Skin epidermis (tissue), 12 donors: ENCODE data around the gene HAPLN3.

ENCODE experiments used
- H3K27ac ChIP-seq, 21 experiments: fragments of 200-600 bp; sonication (generic) in 11 of 21; one replicate each; pipeline ENCODE4 v1.5.0; 2020; ENCODE audit warnings: mild to moderate bottlenecking in 3 of 21, inconsistent platforms in 2 of 21, moderate library complexity in 2 of 21
- H3K4me3 ChIP-seq, 7 experiments: fragments of 200-600 bp; sonication (generic) in 2 of 7; one replicate each; pipeline ENCODE4 v1.5.0; 2020; ENCODE audit warnings: inconsistent platforms in 2 of 7, mild to moderate bottlenecking in 2 of 7, moderate library complexity in 1 of 7

Gene HAPLN3

DNA sequence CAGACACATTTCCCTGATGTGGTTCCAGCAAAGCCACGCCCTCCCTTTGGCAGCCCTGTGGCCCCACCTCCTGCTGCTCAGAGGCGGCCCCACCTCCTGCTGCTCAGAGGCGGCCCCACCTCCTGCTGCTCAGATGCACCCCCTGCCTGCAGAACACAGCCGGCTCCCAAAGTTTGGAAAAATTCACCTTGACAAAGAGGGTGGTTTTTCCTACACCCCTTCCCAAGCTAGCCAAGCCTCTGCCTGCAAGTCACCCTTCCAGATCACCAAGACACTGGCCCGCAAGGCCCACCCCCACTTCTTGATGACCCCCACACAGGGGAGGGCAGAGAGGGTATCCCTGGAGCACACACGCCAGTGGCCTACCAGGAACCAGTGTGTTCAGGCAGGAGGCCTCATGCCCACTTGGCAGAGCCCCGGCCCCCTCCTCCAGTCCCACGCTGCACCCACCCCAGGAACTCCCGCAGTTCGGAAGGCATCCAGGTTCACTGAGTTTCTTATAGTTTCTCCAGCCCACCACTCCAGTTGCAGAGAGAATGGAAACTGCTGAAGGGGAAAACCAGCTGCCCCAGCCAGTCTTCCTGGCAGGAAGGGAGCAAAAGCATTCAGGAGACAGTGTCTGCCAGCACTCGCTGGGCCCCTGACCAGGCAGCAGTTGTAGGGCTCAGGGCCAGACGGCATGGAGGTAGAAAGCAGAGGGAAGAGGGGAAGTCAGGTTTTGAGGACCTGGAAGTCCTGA, 2.3 kb upstream of the HAPLN3 start:
- Histone ChIP-seq H3K27ac (peak overlapping the region in 12 of 21 experiments; percentile 9 to 73 (median 50)), H3K4me3 (no peak overlapping the region)

DNA sequence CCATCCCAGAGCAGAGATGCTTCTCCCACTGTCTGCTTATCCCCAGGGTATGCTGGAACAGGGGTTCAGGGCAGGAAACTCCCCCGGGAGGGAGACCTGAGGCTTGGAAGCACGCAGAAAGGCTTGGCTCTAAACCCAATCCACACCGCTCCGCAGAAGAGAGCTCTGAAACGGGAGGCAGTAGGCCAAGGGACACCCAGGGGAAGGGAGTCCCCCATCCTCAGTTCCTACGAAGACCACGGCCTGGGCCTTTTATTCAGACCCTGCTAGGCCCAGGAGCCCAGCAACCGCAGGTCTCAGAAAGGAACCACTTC, 1.8 kb upstream of the HAPLN3 start:
- Histone ChIP-seq H3K27ac (peak overlapping the region in 12 of 21 experiments; percentile 18 to 73 (median 48)), H3K4me3 (no peak overlapping the region)

DNA sequence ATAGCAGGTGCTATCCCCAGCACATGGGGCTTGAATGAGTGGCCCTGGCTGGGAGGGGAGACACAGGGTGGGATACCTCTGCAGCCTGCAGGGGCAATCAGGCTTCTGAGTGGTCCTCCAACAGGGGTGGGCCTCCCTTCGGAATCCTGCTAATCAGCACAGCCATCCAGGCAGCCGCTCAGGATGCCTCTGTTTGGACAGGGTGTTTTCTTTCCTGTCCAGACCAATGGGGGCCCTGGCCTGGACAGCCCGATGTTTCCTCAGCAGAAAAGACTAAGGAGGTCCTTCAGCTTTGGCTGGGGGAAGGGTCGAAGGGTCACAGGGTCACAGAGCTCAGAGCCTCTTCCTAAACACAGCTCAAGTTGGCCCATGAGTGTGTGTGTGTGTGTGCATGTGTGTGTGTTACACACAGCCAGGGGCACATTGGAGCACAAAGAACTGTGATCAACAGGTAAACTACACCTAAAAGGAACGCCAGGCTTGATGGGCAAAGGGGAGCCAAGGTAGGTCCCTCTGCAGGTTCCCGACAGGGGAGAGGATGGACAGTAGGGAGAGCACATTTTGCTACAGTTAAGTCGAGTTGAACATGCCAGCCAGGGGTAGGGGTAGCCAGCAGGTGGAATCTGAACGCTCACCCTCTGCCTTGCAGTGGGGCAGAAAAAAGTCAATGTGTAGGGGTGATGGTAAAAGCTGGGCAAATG, 1.1 kb upstream of the HAPLN3 start:
- no peak overlapping the region for H3K4me3 ChIP-seq
- H3K27ac ChIP-seq: peak overlapping the region in 11 of 21 experiments; percentile 18 to 73 (median 48)

DNA sequence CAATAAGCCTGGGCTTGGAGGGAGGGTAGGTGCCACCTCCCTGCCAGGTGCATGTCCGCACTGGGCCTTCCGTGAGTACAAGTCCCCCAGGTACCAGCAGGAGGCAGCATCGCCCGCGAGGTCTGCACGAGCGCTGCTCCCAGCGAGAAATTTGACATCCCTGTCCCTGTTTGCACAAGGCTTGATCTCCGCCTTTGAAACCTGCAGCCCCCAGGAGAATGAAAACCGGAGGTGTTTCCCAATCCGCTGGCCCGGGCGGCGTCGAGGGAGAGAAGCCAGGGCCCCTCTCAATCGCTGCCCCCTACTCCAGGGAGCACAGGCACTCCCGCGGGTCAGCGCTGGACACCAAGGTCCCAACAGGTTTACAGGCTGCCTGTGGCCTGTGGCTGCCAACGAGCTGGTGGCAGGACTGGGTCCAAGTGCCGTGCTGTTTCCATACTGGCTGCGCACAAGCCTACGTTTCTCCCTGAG, 961 bp downstream of the HAPLN3 start:
- peak overlapping the region; percentile 54 to 76 (median 62) for H3K4me3 ChIP-seq
- H3K27ac ChIP-seq: peak overlapping the region in 12 of 21 experiments; percentile 41 to 87 (median 80)

GRCh38 chr15:88891540-88892254, 3.6 kb downstream of the HAPLN3 start:
- Histone ChIP-seq H3K27ac (no peak overlapping the region), H3K4me3 (no peak overlapping the region)

GRCh38 chr15:88890495-88890894, 4.8 kb downstream of the HAPLN3 start:
- Histone ChIP-seq H3K4me3 (no peak overlapping the region), H3K27ac (no peak overlapping the region)

DNA sequence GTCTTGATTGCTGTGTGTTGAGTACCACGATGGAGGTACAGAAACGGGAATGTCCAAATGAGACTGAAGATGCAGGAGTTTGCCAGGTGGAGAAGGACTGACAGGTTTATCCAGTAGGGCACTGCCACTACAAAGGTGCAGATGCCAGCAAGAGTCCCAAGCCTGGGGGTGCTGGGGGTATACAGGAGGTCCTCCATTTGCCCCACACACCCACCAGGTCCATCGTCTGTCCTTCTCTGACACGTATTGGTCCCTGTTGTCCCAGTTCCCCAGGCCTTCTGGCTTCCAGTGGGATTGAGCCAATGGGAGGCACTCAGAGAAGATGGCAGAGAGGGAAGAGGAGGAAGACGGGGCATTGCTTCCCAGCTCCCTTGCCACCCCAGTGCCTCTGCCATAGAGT, 6.6 kb downstream of the HAPLN3 start:
- no peak overlapping the region for H3K27ac ChIP-seq
- no peak overlapping the region for H3K4me3 ChIP-seq

DNA sequence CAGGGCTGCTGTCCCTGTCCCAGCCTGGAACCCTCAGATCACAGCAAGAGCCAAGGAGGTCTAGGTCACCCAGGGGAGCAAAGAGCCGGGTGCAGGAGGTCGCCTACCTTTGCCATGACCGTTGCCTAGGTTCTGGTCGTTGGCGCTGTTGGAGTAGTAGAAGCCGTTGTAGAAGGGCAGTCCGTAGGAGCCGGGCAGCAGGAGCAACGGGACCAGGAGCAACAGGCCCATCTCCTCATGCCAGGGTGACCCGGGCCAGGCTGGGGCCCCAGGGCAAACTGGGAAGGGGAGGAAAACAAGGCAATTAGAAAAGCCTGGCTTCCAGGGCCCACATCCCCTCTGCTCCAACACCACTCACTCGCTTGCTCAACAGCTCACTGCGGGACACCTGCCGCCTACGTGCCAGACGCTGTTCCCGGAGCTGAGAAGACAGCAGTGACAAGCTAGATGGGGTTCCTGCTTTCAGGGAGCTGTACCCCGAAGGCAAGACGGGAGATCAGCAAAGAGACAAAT, 8.2 kb downstream of the HAPLN3 start:
- no peak overlapping the region for H3K4me3 ChIP-seq
- no peak overlapping the region for H3K27ac ChIP-seq

GRCh38 chr15:88882785-88883184, 12.6 kb downstream of the HAPLN3 start:
- H3K27ac ChIP-seq: no peak overlapping the region
- no peak overlapping the region for H3K4me3 ChIP-seq

GRCh38 chr15:88881775-88882174, 13.6 kb downstream of the HAPLN3 start:
- H3K27ac ChIP-seq: no peak overlapping the region
- no peak overlapping the region for H3K4me3 ChIP-seq

DNA sequence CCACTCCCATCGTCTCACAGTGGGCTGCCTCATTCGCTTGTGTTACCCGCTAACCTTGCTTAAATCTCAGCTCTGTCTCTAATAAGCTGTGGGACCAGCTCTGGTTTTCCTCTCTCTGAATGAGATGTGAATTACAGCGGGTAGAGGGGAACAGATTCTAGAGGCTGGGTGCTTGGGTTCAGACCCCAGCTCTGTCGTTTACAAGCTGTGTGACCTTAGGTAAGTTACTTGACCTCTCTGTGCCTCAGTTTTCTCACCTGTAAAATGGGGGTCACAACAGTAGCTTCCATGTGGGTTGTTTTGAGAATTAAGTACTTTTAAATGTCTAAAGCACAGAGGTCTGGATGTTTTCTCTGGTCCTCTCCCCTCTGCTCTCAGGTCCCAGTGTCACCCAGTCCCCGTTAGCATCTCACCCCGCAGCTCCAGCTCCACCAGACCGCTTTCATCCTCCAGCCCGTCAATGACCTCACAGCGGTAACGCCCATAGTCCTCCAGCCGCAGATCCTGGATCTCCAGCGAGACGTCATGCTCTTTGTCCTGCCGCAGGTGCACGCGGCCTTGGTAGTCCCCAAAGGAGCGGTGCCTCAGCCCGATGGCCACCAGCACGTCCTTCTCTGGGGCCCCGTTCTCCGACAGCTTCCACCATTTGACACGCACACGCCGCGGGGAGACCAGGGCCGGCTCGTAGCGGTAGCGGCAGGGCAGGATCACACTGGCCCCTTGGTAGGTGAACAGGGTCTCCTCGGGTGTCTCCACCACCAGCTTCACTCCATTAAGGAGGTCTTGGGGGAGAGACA, 14.2 kb downstream of the HAPLN3 start:
- Histone ChIP-seq H3K27ac (no peak overlapping the region), H3K4me3 (no peak overlapping the region)

DNA sequence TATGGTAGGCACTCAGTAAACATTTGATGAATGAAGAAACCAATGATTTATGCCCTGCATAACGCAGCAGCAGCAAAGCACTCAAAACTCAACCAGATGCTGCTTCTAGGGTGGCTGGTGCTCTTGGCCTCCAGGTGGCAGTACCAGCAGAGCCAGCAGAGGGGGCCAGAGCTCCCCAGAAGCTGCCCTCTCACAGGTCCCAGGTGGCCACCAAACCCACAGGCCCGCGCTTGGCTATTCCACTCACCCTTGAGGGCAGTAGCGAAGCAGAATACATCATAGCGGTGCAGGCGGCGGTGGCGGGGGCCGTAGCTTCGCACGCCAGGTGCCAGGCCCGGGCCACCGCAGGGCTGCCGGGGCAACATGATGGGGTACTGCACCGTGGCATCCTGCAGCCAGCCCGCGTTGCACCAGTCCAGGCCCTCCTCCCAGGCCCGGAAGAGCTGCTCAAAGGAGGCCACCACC, 16.6 kb downstream of the HAPLN3 start:
- no peak overlapping the region for H3K4me3 ChIP-seq
- no peak overlapping the region for H3K27ac ChIP-seq

DNA sequence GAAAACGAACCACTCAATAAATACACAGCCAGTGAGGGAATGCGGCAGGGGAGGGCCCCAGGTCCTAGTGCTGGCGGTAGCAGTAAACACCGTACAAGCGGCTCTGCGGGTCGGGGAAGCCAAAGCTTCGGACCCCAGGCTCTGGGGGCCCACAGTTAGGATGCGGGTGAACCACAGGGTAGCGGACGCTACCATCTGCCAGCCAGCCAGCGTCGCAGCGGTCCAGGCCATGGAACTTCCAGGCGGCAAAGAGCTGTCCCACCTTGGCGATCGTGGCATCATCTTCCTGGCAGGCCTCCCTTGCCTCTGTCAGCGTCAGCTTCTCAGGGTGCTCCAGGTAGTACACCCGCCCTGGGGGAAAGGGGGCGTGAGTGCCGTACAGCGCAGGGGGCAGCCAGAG, 17.4 kb downstream of the HAPLN3 start:
- Histone ChIP-seq H3K4me3 (no peak overlapping the region), H3K27ac (no peak overlapping the region)

DNA sequence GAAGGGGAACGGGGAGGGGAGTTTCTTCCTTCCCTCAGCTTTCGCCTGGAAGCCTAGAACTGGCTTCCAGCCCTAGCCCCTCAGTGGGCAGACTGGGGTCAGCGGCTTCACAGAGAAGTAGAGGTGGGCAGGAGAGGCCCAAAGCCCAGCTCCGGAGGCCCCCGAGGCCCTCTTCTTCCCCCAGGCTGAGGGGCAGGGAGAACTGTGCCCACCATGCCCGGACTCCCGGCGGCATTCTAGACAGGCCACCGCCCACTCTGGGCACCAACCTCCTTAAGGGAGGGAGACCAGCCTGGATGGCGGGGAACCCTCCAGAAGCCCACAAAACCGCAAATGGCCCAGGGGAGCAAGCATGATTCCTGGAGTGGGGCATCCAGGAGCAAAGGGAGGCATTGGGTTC, 17.9 kb downstream of the HAPLN3 start:
- H3K27ac ChIP-seq: no peak overlapping the region
- no peak overlapping the region for H3K4me3 ChIP-seq

DNA sequence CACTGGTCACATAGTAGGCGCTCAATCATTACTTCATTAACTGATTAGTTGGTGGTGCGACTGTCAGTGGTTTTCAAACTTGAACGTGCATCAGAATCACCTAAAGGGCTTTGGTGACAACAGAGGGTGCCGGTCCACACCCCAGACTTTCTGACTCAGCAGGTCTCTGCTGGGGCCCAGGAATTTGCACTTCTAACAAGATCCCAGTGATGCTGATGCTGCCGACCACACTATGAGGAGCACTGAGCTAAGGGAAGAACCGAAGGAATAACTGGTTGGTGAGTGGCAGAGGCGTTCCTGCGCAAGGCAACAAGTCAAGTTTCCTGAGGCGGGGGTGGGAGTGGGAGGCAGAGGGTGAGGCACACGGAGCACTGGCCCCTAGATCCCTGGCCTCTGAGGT, 18.8 kb downstream of the HAPLN3 start:
- Histone ChIP-seq H3K4me3 (no peak overlapping the region), H3K27ac (no peak overlapping the region)

DNA sequence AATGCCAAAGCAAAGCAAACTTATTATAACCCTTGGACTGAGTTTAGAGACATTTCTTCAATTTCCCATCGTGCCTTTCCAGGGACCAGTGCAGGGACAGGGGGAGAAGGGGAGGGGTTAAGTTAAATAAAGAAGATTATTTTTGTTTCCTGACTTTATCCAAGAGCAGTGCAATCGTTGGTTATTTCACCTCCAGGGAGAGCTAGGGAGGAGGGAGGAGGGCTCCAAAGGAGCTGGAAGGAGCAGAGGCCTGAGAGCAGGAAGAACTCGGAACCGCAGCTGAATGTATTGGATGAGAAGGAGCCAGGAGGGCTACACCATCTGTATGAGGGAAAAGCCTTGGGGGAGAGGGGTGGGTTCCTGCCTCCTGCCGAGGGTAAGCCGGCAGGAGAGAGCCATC, 20.7 kb downstream of the HAPLN3 start:
- H3K27ac ChIP-seq: no peak overlapping the region

DNA sequence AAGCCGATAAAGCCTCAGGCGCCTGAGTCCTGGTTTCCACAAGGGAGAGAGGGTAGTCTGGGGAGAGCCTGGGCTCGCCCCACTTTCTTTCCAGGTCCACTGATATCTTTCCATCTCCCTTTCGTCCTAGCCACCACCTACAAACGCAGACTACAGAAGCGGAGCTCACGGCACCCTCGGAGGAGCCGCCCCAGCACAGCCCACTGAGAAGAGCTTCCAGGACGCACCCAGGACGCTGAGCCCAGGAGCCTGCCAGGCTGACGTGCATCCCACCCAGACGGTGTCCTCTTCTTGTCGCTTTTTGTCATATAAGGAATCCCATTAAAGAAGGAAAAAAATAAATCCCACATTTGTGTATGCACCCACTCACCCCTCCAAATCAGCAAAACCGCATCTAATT, 21.1 kb downstream of the HAPLN3 start:
- no peak overlapping the region for H3K27ac ChIP-seq

More for the DNA sequence above, 20.7 kb downstream of the HAPLN3 start:
- H3K4me3 ChIP-seq: no peak overlapping the region

DNA sequence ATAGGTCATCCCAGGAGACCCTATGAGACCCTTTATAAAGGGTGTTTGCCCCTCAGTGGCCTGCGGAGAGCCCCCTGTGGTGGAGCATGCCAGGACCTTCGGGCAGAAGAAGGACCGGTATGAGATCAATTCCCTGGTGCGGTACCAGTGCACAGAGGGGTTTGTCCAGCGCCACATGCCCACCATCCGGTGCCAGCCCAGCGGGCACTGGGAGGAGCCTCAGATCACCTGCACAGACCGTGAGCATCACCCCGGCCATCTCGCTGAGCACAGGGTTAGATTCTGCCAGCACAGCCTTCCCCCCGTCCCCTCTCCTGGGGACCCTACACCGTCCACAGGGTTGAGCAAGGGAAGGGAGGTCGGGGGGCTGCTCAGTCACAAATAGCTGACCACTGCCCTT, 21.6 kb downstream of the HAPLN3 start:
- no peak overlapping the region for H3K4me3 ChIP-seq
- H3K27ac ChIP-seq: no peak overlapping the region

More for the DNA sequence above, 21.1 kb downstream of the HAPLN3 start:
- no peak overlapping the region for H3K4me3 ChIP-seq

DNA sequence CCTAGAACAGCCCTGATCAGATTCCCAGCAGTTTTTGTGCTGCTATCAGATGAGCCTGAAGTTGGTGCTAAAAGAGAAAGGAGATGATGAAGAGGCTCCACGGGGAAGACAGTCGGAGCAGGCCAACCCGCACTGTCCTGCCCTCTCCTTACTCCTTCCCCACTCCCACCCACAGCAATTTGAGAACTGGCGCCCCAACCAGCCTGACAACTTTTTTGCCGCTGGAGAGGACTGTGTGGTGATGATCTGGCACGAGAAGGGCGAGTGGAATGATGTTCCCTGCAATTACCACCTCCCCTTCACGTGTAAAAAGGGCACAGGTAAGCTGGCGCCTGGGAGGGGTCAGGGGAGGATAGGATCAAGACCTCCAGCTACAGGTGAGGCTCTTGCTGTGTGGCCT, 22.6 kb downstream of the HAPLN3 start:
- H3K4me3 ChIP-seq: no peak overlapping the region
- H3K27ac ChIP-seq: no peak overlapping the region

- Histone ChIP-seq H3K27ac (no peak overlapping the region), H3K4me3 (no peak overlapping the region)
Measured at GRCh38 chr15:88872106-88872505, 23.2 kb downstream of the HAPLN3 start.
